Esophagus squamous epithelium (tissue), 5 donors: Measurements from ENCODE around the gene POLRMT. TPM values are rescaled to one million over a fixed set of nuclear protein-coding genes. Genes with fewer than 3 reads are reported as not detected.

Experiments
- DNase-seq: peaks from one replicate; lab custom pipeline; 2025; lab: John Stamatoyannopoulos, UW
- H3K27ac ChIP-seq, 4 donors: fragments of 200-600 bp; sonication (generic); one replicate each; pipeline ENCODE4 v1.5.1; 2016 to 2019; ENCODE audit warnings: mild to moderate bottlenecking in 1 of 4
- H3K27me3 ChIP-seq, 4 donors: fragments of 200-600 bp; sonication (generic); 1 replicate in 3 of 4; 2 replicates in 1 of 4; pipeline versions ENCODE4 v1.5.1 to v1.6.0; 2017 to 2021; ENCODE audit warnings: antibody characterized with exemption in 1 of 4
- H3K36me3 ChIP-seq, 3 donors: fragments of 200-600 bp; sonication (generic); one replicate each; pipeline ENCODE4 v1.5.1; 2016 to 2019
- H3K4me1 ChIP-seq, 3 donors: fragments of 200-600 bp; sonication (generic); one replicate each; pipeline ENCODE4 v1.5.1; 2017 to 2019
- H3K4me3 ChIP-seq, 4 donors: fragments of 200-600 bp; sonication (generic); 1 replicate in 3 of 4; 2 replicates in 1 of 4; pipeline ENCODE4 v1.5.1; 2016 to 2019; ENCODE audit warnings: mild to moderate bottlenecking in 2 of 4, moderate library complexity in 1 of 4
- H3K9me3 ChIP-seq, 3 donors: fragments of 200-600 bp; sonication (generic); one replicate each; pipeline ENCODE4 v1.5.1; 2016 to 2019
- CTCF ChIP-seq, 6 experiments: fragments of 450-650 bp in 4 of 6; fragments of 200-600 bp in 2 of 6; sonication (generic) in 2 of 6; IDR thresholded peaks; one replicate each; pipeline ENCODE4 v1.5.1; 2016 to 2019; ENCODE audit warnings: antibody characterized with exemption in 6 of 6, mild to moderate bottlenecking in 4 of 6, moderate library complexity in 4 of 6
- POLR2A ChIP-seq, 4 donors: fragments of 450-650 bp; IDR thresholded peaks; one replicate each; pipeline ENCODE4 v1.6.1; 2017; ENCODE audit warnings: antibody characterized with exemption in 4 of 4, mild to moderate bottlenecking in 4 of 4, moderate library complexity in 3 of 4
- WGBS, 2 donors: methylation state at CpG; one replicate each; pipeline ENCODE4 v1.1.5; 2018; 5-methylcytosine and 5-hydroxymethylcytosine counted together
- intact Hi-C: fragments of 100-400 bp; cut with DNase I; formaldehyde crosslinking; loops from one replicate; pipeline ENCODE4 v1.15.0; 2022
- total RNA-seq, 4 donors: library from RNA; depleted of rRNA; stranded (reverse); fragments of >200 nt; gene quantifications; one replicate each; pipeline ENCODE4 v1.1.0, GENCODE V29; 2016
- donor health status: DM: yes; HTN: yes; CAD: no.

Gene POLRMT
- total RNA-seq, 4 donors from 2014 or later: 23.5 to 32.3 (median 25.0) TPM

GRCh38 chr19:617551-618246 lies 15.6 kb downstream of the POLRMT start:
- H3K4me1 ChIP-seq: peaks cover 0 to 14% (median 9%) of the 10 kb centered on the region in 3 donors
- H3K36me3 ChIP-seq: peaks cover 33 to 62% (median 48%) of the 10 kb centered on the region in 3 donors
- no peak for DNase-seq
- H3K4me3 ChIP-seq: no peak overlapping the region
- H3K27me3 ChIP-seq: peaks cover 0 to 26% (median 0%) of the 10 kb centered on the region in 4 donors
- H3K27ac ChIP-seq: no peak overlapping the region
- WGBS, 2 donors: 81 to 91% methylated on average over 5 to 8 of the region's 29 CpGs
- H3K9me3 ChIP-seq: no peaks in the 10 kb centered on the region
- intact Hi-C loops: no loop called here
- TF ChIP-seq POLR2A (IDR thresholded peaks at IDR 0.05): no peak
- no peak for TF ChIP-seq CTCF (IDR thresholded peaks at IDR 0.05)

- Histone ChIP-seq H3K27ac (no peak overlapping the region), H3K36me3 (peaks cover 25 to 54% (median 40%) of the 10 kb centered on the region in 3 donors), H3K27me3 (peaks cover 0 to 27% (median 0%) of the 10 kb centered on the region in 4 donors), H3K4me3 (peak overlapping the region in 1 of 4 donors; percentile 9), H3K4me1 (peaks cover 0 to 14% (median 9%) of the 10 kb centered on the region in 3 donors), H3K9me3 (no peaks in the 10 kb centered on the region)
- no peak for TF ChIP-seq POLR2A (IDR thresholded peaks at IDR 0.05)
- no peak for TF ChIP-seq CTCF (IDR thresholded peaks at IDR 0.05)
- no CpG with 5 or more reads among the region's 58 CpGs for WGBS, 2 donors
- intact Hi-C loops: no loop called here
- DNase-seq: no peak
Measured at GRCh38 chr19:616747-617526, 16.4 kb downstream of the POLRMT start.

GRCh38 chr19:616062-616700 lies 17.2 kb downstream of the POLRMT start:
- Histone ChIP-seq H3K9me3 (no peaks in the 10 kb centered on the region), H3K27me3 (peaks cover 0 to 30% (median 0%) of the 10 kb centered on the region in 4 donors), H3K4me1 (peaks cover 0 to 18% (median 9%) of the 10 kb centered on the region in 3 donors), H3K4me3 (peak overlapping the region in 2 of 4 donors; percentile 9 to 43), H3K27ac (no peak overlapping the region), H3K36me3 (peaks cover 24 to 46% (median 36%) of the 10 kb centered on the region in 3 donors)
- no peak for DNase-seq
- TF ChIP-seq POLR2A (IDR thresholded peaks at IDR 0.05) (no peak), CTCF (IDR thresholded peaks at IDR 0.05) (no peak)
- intact Hi-C loops: no loop called here
- 7% methylated on average over 3 of the region's 97 CpGs; no CpG with 5 or more reads in 1 of the 2 donors for WGBS, 2 donors

- H3K27me3 ChIP-seq: peaks cover 0 to 36% (median 0%) of the 10 kb centered on the region in 4 donors
- H3K36me3 ChIP-seq: peaks cover 24 to 41% (median 36%) of the 10 kb centered on the region in 3 donors
- no peaks in the 10 kb centered on the region for H3K9me3 ChIP-seq
- DNase-seq: no peak
- 25 to 36% methylated on average over 19 to 31 of the region's 33 CpGs for WGBS, 2 donors
- no peak overlapping the region for H3K27ac ChIP-seq
- intact Hi-C loops: no loop called here
- peaks cover 2 to 24% (median 9%) of the 10 kb centered on the region in 3 donors for H3K4me1 ChIP-seq
- TF ChIP-seq CTCF (IDR thresholded peaks at IDR 0.05) (no peak), POLR2A (IDR thresholded peaks at IDR 0.05) (no peak)
- peak overlapping the region in 1 of 4 donors; percentile 28 for H3K4me3 ChIP-seq
Measured at GRCh38 chr19:615619-616018, 17.7 kb downstream of the POLRMT start.
